Activated T-cell treated with anti-CD3 and anti-CD28 coated beads for 48 hours (primary cell): ENCODE data around the gene PNPLA7.
"Not testable (repeated sequence)": the region's sequence is repeated elsewhere in the genome, so short reads cannot be mapped to it uniquely, and the experiment has no call there.

Experiments used
- DNase-seq: peaks from one replicate; pipeline ENCODE4 v3.0.0-alpha.2; 2020; ENCODE audit warnings: low read depth

The PNPLA7 gene

DNA sequence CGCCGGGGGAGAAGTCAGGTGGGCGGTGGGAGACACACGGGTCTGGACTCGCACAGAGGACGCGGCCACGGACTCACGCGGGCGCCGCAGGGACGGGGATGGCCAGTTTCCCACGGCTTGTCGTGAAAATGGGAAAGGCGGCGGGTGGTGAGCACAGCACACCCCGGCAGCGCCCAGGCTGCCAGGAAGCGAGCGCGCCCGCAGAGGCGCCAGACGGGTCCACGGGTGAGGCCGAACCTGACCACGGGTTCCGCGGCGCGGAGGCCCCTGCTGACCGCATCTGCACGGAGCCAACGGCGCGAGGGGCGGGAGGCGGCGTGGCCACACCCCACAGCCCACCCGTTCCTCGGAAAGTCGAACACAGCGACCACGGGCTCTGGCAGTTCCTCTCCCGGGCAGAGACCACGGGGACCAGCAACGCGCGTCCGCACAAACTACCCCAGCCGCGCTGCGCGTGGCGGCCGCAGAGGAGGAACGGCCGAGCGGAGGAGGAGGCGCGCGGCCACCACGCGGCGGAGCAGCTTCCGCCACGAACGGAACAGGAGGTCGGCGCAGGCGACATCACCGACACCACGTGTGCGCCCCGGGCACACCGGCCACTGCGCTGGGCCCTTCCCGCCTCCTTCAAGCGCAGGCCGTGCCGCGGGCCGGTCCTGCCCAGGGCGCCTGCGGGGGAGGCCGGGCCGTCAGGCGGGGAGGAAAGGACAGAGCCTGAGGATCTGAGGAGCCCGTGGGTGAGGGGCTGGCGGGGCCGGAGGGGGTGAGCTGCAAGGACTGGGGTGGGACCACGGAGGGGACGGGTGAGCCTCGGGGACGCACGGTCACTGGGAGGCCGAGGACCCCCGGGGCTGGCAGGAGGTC, 132.8 kb downstream of the PNPLA7 start:
- no peak for DNase-seq

- no peak for DNase-seq
Observed at GRCh38 chr9:137416563-137417151, 133.5 kb downstream of the PNPLA7 start.

DNA sequence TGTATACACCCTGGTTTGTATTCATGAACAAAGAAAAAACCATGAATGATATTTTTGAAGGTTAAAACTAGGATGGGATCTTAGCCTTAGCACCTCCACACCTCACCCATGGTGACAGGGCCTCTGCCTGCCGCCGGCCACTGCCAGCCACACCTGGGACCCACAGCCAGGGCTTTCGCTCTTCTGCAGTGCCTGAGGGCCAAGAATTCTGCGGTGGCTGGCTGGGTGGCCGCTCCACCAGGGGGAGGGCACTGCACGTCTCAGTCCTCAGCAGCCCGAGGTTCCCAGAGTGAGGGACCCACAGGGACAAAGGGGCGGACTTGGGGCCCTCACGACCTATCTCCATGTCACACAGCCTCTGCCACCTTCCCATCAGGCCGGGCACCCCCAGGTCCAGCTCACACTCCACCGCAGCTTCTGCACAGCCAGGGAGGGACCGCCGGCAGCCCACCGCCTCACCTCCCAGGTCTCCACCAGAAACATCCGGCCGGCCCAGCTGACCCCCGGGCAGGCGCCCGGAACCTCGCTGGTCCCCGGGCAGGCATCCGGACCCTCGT, 134.1 kb downstream of the PNPLA7 start:
- DNase-seq = no peak

DNA sequence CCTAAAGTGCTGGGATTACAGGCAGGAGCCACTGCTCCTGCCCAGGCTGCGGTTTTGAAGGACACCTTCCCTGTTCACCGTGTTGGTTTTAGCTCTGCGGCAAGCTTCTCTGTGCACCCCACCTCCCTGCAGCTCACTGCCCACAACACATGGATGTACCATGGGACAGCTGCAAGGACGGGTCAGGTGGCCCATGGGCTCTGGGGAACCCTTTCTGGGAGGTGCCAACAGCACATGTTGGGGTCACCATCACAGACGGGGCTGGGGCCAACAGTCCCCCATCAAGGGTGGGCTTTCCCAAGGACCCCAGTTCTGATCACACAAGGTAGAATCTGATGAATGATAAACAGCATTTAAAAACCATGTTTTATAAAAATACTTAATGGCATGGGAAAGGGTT, 134.8 kb downstream of the PNPLA7 start:
- DNase-seq = no peak

DNA sequence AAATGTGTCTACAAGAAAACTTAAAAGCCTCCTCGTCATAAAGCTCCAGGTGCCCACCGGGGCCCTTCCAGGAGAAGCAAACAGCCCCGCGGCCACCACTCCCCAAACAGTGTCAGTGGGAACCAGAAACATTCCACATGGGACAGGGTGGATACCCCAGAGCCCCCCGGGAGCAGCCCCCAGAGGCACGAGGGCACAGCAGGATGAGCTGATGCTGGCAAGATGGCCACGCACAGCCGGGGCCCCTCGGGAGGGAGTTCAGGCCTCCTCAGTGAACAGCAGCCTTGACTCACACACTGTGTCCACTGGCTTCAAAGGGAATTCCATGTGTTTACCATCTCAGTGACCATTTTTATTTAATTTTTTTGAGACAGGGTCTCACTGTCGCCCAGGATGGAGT, 137.8 kb downstream of the PNPLA7 start:
- no peak for DNase-seq

DNA sequence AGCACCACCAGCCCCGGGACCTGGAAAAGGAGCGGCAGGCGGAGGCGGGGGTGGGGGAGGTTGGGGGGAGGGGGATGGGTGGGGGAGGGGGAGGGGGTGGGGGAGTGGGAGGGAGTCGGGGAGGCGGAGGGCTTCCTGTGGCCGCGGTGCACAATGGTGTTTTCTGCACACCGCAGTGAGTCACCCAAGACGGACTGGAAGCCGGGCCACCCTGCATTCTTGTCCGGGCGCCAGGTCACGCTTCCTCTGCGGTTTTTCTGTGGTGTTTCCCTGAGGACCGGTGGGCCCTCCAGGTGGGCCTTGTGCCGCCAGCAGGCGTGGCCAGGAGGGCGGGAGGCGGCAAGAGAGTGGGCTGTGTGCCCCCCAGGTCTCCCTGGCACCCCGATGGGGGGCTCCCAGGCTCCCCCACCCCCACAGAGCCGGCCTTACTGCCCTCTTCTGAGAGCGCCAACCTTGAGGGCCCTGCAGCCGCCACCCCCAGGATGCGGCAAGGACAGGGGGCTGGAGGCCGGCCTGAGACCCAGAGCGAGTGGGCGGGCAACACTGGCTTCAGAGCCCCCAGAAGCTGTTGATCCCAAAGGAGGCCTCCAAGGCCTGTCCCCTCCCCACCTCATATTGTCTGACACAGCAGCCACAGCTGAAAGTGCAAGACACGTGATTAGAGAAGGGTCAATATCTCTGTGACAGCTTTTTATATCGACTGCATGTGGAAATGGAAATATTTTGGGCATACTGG, 138.4 kb downstream of the PNPLA7 start:
- peak; percentile 38 for DNase-seq

- DNase-seq = no peak
Observed at GRCh38 chr9:137411260-137411644, 138.9 kb downstream of the PNPLA7 start.

GRCh38 chr9:137410891-137411249, 139.3 kb downstream of the PNPLA7 start:
- no peak for DNase-seq

- not testable (repeated sequence) for DNase-seq
Observed at GRCh38 chr9:137410236-137410890, 139.8 kb downstream of the PNPLA7 start.
